DMS153 treated with DMSO at 0.1 percent for 48 hours (cell line): ENCODE results near the gene PARD3.
"Not testable (repeated sequence)": the region's sequence is repeated elsewhere in the genome, so short reads cannot be mapped to it uniquely, and the experiment has no call there.

Experiments used
- DNase-seq: peaks from one replicate; lab custom pipeline; 2025; ENCODE audit not compliant: unreplicated experiment; lab: John Stamatoyannopoulos, UW

PARD3 gene

DNA sequence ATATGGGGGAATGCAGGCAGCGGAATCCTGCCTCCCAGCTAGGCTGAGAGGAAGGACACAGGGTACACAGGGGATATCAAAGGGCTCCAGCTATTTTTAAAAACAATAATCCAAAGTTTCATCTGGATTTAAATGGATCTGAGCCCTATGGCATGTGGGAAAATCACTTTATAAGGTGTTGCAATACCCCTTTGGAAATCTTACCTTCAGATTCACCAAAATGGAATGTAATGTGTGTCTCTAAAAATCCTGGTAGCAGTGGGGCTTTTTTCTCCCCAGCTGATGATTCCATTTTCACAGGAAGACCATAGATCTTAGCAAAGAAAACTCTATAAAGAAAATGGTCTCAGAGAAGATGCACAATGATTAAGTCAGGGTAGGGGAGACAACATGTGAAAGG, 722.2 kb downstream of the PARD3 start:
- DNase-seq: no peak

- no peak for DNase-seq
Measured at GRCh38 chr10:34091635-34092195, 723.4 kb downstream of the PARD3 start.

DNA sequence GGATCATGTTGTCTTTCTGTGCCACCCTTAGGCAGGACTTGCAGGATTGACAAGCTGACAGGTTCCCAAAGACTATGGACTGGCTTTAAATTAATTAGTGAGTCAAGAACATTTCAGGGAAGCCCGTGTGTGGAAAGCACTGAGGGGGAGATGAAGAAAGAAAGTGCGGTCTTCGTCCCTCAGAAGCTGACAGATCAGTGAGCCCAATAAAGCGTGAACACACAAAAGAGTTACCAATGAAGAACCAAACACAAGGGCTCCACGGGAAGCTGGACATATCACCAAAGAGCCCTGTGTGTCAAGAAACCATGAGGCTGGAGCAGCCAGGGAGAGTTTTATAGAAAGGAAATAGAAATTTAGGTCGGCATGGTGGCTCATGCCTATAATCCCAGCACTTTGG, 725.8 kb downstream of the PARD3 start:
- DNase-seq: no peak

- no peak for DNase-seq
Measured at GRCh38 chr10:34088208-34088794, 726.8 kb downstream of the PARD3 start.

- no peak for DNase-seq
Measured at GRCh38 chr10:34087095-34087418, 728.0 kb downstream of the PARD3 start.

DNA sequence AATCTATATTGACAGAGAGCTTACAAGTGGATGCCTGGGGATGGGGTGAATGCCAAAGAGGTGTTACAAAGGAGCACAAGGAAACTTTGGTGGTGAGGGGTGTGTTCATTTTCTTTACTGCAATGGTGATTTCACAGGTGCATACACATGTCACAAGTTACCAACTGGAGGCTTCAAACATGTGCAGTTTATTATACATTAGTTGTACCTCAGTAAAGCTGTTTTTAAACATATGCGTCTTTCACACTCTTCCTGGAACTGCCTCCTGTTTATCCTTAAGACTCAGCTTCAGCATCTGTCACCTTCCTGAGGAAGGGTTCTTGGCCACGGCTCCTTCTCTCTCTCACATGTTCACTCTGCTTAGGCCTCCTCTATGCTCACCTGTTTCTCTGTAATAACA, 731.5 kb downstream of the PARD3 start:
- DNase-seq: no peak

GRCh38 chr10:34081948-34082347, 733.1 kb downstream of the PARD3 start:
- no peak for DNase-seq

- DNase-seq: no peak
Measured at GRCh38 chr10:34081347-34081743, 733.8 kb downstream of the PARD3 start.

DNA sequence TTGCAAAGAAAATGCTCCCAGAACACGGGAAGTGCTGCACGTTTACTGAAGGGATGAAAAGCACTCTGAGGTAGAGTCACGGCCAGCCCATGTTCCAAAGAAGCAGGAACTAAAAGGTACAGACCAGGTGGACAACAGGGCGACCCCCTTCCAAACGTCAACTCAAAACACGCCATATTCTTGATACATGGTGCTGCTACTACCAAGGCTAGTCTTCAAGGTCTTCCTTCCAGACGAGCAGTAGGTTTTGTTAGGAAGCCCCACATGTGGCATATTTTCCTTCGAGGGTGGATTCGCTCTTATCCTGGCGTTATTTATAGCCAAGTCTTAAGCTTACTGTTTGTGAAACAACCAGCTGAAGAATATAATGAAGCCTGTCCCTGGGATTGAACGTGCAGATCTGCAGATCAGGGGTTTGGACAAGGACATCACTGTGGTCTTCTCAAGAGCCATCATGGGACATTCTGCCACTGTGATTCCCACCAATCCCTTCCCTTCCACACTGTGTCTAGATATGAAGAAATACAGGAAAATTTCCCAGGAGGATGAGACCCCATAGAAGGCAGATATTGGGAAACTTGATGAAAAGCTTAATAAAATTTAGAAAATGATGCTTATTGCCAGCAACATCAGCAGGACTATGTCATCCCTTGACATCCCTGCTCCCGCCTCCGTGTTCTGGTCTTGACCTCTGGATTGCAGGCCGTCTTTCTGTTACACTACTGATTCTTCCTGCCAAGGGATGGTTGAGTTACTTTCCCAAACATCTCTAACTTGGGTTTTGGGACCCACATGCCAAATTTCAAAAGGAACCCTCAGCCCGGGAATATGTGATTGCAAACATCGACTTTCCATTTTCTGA, 734.4 kb downstream of the PARD3 start:
- DNase-seq: no peak

DNA sequence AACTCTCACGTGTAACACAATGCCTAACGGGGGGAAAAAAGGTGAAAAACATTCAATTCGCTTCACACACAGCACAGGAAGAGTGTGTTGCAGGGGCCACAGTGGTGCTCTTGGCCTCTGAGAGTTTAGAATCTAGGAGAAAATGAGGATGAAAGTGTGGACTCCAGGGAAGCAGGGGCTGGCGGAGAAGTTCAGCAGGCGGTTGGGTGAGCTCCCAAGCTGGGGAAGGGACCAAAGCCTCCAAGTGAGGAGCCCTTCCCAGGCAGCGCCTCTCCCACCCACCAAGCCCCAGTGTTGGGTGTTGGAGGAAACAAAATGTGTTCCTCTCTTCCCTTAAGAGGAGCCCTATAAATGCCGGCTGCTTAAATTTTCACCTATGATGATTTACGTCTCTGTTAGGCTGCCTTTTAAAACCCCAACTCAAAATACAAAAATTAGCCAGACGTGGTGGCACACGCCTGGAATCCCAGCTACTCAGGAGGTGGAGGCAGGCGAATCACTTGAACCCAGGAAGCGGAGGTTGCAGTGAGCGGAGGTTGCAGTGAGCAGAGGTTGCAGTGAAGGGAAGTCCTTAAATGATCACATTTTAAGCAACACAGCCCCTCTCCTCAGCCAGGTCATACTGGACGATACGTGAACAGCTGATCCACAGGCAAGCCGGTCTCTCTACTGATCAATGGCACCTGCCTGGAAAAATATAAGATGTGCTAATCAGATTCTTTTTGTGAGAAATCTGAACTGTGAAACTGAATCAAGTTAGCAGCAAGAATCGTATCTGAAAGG, 735.2 kb downstream of the PARD3 start:
- no peak for DNase-seq

DNA sequence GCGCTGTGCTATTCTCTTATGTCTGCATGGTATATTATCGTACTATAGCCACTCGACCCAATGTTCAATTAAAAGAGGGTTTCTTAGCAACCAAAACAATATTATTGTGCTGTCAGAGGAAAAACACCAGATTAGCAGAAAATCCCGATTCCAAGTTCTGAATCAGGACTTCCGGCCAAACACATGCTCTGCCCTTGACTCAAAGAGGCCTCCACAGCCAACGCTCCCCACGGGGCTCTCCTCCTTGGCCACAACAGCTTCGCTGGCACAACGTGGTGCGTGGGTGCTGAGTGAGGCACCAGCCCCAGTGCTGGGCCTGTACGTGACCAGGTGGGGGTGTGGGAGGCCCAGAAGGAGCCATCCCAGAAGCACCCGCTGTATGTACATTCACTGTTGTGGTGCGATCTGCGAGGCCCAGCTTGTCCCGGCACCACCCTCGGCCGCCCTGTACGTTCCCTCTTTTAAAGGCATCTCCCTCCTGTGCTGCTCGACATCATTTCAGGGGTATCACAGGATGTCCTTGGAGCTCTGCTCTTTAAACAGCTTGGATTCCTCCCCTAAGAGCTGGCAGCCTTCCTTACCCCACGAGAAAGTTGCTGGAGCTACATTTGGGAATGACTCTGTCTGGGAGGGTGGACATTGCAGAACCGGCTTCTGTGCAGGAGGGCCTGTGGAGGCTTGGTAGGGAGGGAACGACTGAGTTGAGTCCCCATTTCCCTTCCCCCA, 736.2 kb downstream of the PARD3 start:
- DNase-seq: no peak

DNA sequence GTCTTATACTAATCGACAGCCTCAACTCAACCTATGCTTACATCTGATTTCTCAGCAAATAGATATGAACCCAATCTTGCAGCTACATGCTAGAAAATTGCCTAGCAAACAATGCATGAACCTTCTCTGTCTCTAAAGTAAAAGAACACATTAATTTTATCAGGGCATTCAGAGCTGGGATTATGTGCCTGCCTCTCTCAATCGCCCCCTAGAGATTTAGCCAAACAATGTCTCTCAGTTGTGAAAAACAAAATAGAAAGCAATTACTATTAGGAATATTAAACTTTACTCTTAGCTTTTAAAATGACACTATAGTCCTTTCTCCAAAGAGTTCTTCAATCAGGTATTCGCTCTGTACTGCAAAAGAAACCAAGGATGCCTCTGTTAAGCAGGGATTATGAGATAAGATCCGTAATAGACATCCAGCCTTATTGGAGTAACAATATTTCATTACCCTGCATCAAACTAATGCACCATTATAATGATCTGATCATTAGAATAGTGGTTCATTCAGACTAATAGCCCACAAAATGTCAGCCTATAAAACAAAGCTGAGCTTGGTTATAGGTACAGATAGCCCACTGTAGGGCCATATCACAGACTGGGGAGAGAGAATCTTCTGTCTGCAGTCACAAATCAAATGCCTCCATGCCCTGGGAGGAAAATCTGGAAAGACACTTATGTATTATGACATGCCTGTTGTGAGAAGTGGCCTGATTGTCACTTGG, 736.9 kb downstream of the PARD3 start:
- DNase-seq: no peak

DNA sequence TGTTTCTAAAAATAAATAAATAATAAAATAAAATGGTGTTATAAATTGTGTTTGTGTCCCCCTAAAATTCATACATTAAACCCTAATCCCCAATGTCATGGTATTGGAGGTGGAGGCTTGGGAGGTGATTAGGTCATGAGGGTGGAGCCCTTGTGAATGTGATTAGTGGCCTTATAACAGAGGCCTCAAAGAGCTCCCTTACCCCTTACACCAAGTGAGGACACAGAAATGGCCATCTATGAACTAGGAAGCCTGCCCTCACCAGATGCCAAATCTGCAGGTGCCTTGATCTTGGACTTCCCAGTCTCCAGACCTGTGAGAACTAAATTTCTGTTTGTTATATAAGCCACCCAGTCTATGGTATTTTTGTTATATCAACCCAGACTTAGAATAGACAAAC, 738.7 kb downstream of the PARD3 start:
- DNase-seq: no peak

GRCh38 chr10:34075254-34075926, 739.7 kb downstream of the PARD3 start:
- DNase-seq: no peak

- DNase-seq: no peak
Measured at GRCh38 chr10:34074051-34074450, 741.0 kb downstream of the PARD3 start.

DNA sequence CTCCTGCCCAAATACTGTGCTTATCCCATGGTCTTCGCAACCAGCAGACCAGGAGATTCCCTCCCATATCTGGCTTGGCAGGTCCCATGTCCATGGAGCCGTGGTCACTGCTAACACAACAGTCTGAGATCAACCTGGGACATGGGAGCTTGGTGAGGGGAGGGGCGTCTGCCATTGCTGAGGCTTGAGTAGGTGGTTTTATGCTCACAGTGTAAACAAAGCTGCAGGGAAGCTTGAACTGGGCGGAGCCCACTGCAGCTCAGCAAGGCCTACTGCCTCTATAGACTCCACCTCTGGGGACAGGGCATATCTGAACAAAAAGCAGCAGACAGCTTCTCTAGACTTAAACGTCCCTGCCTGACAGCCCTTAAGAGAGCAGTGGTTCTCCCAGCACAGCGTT, 747.4 kb downstream of the PARD3 start:
- not testable (repeated sequence) for DNase-seq

- DNase-seq: no peak
Measured at GRCh38 chr10:34063592-34063991, 751.5 kb downstream of the PARD3 start.

DNA sequence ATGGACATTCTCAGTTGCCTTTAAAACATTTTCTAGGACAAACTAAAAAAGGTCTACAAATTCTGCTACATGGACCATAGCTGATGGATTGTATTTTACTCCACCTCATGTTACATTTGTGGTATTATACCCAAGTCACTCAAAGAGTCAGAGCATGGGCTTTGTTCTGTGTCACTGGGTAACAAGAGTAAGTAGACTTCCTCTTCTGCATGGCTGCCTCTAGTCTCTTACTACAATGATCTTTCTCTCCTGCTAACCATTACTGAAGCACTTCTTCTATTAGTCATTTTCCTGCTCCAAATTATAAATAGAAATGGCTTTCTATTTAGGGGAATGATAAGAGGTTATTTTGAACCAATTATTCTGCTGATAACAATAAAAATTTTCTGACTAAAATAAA, 753.3 kb downstream of the PARD3 start:
- DNase-seq: no peak
